ENCODE data around the gene NPR1.

The NPR1 gene

DNA sequence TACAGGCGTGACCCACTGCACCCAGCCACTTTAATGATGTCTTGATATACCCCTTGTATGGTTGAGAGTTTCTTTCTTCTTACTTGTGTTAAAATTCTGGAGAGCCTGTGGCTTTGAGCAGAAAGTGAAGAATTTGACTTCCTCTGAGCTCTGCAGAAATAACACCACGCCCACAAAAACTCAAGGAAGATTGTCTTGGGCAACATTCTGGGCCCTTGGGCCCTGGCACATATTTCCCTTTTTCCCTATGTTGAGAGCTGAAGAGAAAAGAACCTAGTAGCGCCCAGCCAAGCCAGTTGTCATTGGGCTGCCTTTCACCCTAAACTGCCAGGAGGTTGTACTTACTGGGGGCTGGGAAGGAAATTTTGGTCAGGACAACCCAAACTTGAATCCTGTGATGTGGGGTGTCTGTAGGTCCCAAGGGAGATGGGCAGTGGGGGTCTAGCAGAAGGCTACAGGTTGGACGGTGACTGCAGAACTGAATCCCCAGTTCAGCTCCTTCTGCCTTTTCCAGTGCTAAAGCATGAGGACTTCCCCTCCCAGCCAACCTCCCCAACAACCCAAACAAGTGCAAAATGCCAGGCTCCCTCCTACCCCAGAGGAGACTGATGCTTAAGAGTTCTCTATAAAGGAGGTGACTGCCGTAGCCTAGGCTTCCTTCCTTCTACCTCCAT lies 31.7 kb upstream of the NPR1 start:
- H3K9me2 ChIP-seq (replicated peaks; ENCODE audit: insufficient read depth, low read length), result no peaks in the 10 kb centered on the region
- H3K9me3 ChIP-seq (ENCODE audit: insufficient read depth, low read length), result no peaks in the 10 kb centered on the region
- H3K4me3 ChIP-seq (ENCODE audit: insufficient read depth, low read length, poor library complexity, severe bottlenecking), result no peak overlapping the region
- H3K27ac ChIP-seq (ENCODE audit: low read depth, low read length), result no peak overlapping the region
- H3K27me3 ChIP-seq (ENCODE audit: low read length), result no peaks in the 10 kb centered on the region
- no peak overlapping the region for H3K9ac ChIP-seq (ENCODE audit: low read length)
- H3K79me2 ChIP-seq (ENCODE audit: insufficient read depth, low read length), result no peaks in the 10 kb centered on the region
- H3K36me3 ChIP-seq (ENCODE audit: low read length), result peaks cover 33% of the 10 kb centered on the region; the same call in 1 of the 2 replicates
- no peak overlapping the region for H2AFZ ChIP-seq (ENCODE audit: low read depth, low read length, severe bottlenecking)
- no peak for TF ChIP-seq EZH2phosphoT487 (conservative IDR thresholded peaks at IDR 0.05; ENCODE audit: low read length)
- no peak overlapping the region for H3K4me2 ChIP-seq (ENCODE audit: low read depth, low read length, poor library complexity, severe bottlenecking)
- peaks cover 14% of the 10 kb centered on the region; the same call in 1 of the 2 replicates for H3F3A ChIP-seq (ENCODE audit: insufficient read depth)
- H4K20me1 ChIP-seq (ENCODE audit: low read depth, low read length), result no peaks in the 10 kb centered on the region

DNA sequence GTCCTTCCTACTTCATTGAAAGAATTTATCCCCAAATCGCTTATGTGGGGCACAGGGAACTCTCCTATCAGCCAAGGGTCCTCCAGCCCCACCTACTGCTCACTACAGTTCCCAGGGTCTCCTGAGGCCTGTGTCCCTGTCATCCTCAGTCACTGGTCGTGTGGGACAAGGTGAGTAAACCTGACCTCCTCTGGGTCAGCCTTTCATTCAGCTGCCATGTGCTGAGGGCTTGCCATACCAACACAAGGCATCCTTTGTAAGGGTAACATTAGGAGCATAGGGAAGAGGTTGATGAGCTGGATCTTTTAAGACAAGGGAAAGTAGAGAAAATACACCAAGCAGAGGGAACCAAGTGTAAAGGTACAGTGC lies 31.2 kb upstream of the NPR1 start:
- no peaks in the 10 kb centered on the region for H3K27me3 ChIP-seq (ENCODE audit: low read length)
- H3K9me2 ChIP-seq (replicated peaks; ENCODE audit: insufficient read depth, low read length), result no peaks in the 10 kb centered on the region
- TF ChIP-seq, protein P1, sequence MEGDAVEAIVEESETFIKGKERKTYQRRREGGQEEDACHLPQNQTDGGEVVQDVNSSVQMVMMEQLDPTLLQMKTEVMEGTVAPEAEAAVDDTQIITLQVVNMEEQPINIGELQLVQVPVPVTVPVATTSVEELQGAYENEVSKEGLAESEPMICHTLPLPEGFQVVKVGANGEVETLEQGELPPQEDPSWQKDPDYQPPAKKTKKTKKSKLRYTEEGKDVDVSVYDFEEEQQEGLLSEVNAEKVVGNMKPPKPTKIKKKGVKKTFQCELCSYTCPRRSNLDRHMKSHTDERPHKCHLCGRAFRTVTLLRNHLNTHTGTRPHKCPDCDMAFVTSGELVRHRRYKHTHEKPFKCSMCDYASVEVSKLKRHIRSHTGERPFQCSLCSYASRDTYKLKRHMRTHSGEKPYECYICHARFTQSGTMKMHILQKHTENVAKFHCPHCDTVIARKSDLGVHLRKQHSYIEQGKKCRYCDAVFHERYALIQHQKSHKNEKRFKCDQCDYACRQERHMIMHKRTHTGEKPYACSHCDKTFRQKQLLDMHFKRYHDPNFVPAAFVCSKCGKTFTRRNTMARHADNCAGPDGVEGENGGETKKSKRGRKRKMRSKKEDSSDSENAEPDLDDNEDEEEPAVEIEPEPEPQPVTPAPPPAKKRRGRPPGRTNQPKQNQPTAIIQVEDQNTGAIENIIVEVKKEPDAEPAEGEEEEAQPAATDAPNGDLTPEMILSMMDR (IDR thresholded peaks at IDR 0.05; ENCODE audit: insufficient read depth, low read length, poor library complexity, severe bottlenecking), result no peak
- no peak for TF ChIP-seq EZH2phosphoT487 (conservative IDR thresholded peaks at IDR 0.05; ENCODE audit: low read length)
- H3K9ac ChIP-seq (ENCODE audit: low read length), result no peak overlapping the region
- no peak overlapping the region for H3K4me2 ChIP-seq (ENCODE audit: low read depth, low read length, poor library complexity, severe bottlenecking)
- H3K79me2 ChIP-seq (ENCODE audit: insufficient read depth, low read length), result no peaks in the 10 kb centered on the region
- H3K36me3 ChIP-seq (ENCODE audit: low read length), result peaks cover 28% of the 10 kb centered on the region; the same call in 1 of the 2 replicates
- H3K4me3 ChIP-seq (ENCODE audit: insufficient read depth, low read length, poor library complexity, severe bottlenecking), result no peak overlapping the region
- no peaks in the 10 kb centered on the region for H4K20me1 ChIP-seq (ENCODE audit: low read depth, low read length)
- no peak overlapping the region for H3K27ac ChIP-seq (ENCODE audit: low read depth, low read length)
- H3F3A ChIP-seq (ENCODE audit: insufficient read depth), result peaks cover 14% of the 10 kb centered on the region; the same call in 1 of the 2 replicates
- H2AFZ ChIP-seq (ENCODE audit: low read depth, low read length, severe bottlenecking), result no peak overlapping the region
- no peaks in the 10 kb centered on the region for H3K9me3 ChIP-seq (ENCODE audit: insufficient read depth, low read length)

GRCh38 chr1:153648000-153648643 lies 30.4 kb upstream of the NPR1 start:
- no peak overlapping the region for H2AFZ ChIP-seq (ENCODE audit: low read depth, low read length, severe bottlenecking)
- peaks cover 14% of the 10 kb centered on the region; the same call in 1 of the 2 replicates for H3F3A ChIP-seq (ENCODE audit: insufficient read depth)
- no peaks in the 10 kb centered on the region for H4K20me1 ChIP-seq (ENCODE audit: low read depth, low read length)
- H3K9me3 ChIP-seq (ENCODE audit: insufficient read depth, low read length), result no peaks in the 10 kb centered on the region
- H3K36me3 ChIP-seq (ENCODE audit: low read length), result peaks cover 20% of the 10 kb centered on the region; the same call in 1 of the 2 replicates
- no peak overlapping the region for H3K27ac ChIP-seq (ENCODE audit: low read depth, low read length)
- H3K4me2 ChIP-seq (ENCODE audit: low read depth, low read length, poor library complexity, severe bottlenecking), result no peak overlapping the region
- no peak for TF ChIP-seq EZH2phosphoT487 (conservative IDR thresholded peaks at IDR 0.05; ENCODE audit: low read length)
- TF ChIP-seq, protein P1 (IDR thresholded peaks at IDR 0.05; ENCODE audit: insufficient read depth, low read length, poor library complexity, severe bottlenecking), result no peak
- H3K4me3 ChIP-seq (ENCODE audit: insufficient read depth, low read length, poor library complexity, severe bottlenecking), result no peak overlapping the region
- no peaks in the 10 kb centered on the region for H3K79me2 ChIP-seq (ENCODE audit: insufficient read depth, low read length)
- no peaks in the 10 kb centered on the region for H3K9me2 ChIP-seq (replicated peaks; ENCODE audit: insufficient read depth, low read length)
- H3K27me3 ChIP-seq (ENCODE audit: low read length), result no peaks in the 10 kb centered on the region
- no peak overlapping the region for H3K9ac ChIP-seq (ENCODE audit: low read length)
